HG03139 (cell line): ENCODE measurements around the gene THAP3.
A peak's percentile ranks its signal among the peaks of the same experiment; 100 is the strongest.
"Not testable (repeated sequence)": the region's sequence is repeated elsewhere in the genome, so short reads cannot be mapped to it uniquely, and the experiment has no call there.

ENCODE experiments used
- ATAC-seq: cut with Tn5 transposase; IDR thresholded peaks from one replicate; pipeline ENCODE4 v1.9.1; 2021; ENCODE audit not compliant: unreplicated experiment

Gene THAP3

DNA sequence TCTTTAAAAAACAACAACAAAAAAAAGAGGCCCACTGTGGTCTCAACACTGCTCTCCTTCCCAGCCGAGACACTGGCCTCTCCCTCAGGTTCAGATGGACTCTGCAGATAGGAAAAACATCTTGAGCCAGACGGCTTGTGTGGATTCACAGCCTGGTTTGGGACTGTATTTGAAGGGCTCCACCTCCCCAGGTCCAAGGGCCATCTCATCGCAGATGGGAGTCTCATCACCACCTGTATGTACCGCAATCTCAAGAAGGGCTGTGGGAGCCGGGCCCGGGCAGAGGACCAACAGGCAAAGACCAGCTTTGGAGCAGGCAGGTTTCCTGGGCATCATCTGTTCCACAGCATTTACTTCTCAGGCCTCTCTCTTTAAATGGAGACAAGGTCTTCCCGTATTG, 34.6 kb upstream of the THAP3 start:
- no peak for ATAC-seq

DNA sequence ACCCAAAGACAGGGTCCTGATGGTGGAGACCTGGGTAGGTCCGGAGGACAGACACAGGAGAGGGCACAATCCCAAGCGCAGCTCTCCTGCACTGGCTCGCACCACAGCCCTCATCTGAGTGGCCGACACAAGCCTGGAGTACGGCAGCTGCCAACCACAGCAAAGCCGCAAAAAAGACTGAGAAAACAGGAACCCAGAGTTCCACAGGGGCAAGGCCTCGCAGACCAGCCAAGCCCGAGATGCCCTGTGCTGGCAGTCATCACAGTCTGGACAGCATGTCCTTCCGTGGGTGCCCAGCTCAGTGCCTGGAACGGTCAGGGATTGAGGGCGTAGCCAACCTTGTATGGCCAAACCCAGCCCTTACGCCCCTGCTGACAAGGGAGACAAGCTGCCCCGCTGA, 33.4 kb upstream of the THAP3 start:
- ATAC-seq, result no peak

DNA sequence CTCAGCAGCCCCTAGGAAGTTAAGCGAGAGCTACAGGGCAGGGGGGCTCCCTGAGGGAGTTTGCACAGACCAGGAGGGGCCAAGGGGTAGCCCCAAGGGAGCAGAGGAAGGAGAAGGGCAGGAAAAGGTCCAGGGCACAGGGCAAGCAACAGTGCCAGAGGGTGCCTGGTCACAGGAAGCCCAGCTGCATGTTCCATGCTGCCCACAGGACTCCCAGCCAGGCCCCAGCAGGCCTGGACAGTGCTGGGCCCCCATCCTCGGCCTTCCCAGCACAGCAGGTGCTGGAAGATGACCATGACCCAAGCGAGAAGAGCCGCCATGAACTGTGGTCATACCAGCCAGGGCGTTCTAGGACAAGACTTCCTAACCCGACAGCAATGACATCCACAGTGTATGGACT, 33.0 kb upstream of the THAP3 start:
- no peak for ATAC-seq

DNA sequence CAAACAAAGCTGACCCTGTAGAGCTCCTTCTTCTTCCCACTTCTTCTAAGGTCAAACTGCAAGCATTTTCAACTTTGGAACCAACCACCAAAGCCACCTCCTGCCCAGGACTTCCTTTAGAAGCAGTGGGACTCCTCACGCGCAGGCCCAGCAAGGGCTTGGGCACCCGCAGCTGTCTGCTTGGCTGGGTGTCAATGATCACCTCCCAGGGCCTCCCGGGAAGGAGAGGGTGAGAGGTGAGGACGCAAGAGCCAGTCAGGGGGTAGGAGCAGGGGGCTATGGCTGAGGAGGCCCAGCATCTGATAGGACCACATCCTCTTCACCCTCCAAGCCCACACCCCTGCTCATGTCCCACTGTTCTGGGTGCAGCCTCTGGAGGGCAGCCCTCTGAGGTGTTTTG, 32.2 kb upstream of the THAP3 start:
- no peak for ATAC-seq

DNA sequence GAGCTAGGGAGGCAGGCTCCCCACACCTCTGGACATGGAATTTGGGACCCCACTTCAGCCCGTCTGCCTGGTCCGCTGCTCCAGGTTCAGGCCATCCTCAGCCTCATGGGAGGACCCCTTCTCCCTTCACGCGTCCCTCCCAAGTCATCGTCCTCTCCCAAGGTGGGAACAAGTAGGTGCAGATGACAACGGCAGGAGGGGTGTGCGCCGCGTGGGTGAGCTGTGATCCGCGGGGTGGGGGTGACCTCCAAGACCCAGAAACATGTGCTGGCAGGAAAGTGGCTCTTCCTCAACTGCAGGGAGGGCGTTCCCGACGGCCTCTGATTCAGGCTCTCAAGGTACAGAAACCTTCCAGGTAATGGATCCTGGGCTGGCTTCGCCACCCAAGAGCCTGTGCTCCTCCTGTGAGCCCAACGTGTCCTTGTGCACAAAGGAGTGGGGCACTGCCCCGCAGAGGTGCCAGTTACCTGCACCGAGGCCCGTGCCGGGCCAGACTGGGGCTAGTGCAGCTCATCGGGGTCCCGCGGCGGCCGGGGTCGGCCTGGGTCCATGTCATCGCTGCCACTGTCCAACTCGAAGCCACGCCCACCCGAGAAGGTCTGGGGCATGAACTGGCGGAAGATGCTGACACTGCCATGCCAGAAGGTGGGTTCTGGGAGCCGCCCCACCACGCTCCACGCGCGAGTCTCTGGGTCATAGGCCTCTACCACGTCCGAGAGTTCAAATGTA, 31.6 kb upstream of the THAP3 start:
- ATAC-seq, result no peak

DNA sequence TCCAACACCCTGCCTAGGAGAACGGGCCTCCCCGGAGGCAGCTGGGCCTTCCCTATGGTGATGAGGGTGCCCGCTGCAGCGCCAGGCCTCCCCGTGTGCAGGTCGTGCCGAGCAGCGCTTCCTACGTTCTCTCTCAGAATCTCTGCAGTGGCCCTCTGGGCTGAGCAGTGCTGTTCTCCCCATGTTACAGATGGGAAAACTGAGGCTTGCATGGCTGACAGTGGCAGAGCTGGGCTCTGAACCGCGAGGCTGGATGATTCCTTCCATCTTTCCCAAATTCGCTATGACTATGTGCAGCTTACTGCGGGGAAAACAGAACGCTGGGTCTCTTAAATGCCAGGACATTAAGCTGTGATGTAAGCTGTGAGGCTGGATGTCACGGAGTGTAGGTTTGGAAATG, 30.9 kb upstream of the THAP3 start:
- ATAC-seq, result no peak

DNA sequence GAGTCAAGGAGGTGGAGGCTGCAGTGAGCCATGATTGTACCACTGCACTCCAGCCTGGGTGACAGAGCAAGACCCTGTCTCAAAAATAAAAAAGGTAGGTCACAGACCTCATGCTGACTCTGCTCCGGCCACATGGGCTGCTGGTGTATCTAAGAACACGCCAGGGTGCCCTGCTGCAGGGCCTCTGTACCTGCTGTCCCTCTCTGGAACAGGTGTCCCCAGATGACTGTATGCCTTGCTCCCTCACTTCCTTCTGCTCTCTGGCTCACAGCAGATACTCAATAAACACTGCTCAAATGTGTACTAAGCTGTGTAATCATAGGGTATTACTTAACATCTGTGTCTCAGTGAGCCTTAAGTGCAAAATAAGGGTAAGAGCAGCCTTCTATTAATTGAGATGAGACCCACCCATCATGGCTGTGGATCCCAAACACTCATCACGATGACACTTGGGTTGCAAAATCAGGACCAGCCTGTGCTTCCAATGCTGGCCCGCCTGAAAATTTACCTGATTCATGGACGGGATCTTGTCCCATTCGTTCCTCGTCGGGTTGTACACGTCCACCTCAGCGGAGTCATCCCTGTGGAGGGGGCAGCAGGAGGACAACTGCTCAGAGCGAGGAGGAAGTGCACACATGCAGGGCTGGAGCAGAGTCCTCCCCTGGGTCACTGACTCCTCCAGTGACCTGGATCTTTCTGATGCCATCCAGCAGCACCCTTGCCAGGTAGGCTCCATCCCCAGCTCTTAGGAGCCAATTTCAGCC, 29.5 kb upstream of the THAP3 start:
- ATAC-seq, result no peak

DNA sequence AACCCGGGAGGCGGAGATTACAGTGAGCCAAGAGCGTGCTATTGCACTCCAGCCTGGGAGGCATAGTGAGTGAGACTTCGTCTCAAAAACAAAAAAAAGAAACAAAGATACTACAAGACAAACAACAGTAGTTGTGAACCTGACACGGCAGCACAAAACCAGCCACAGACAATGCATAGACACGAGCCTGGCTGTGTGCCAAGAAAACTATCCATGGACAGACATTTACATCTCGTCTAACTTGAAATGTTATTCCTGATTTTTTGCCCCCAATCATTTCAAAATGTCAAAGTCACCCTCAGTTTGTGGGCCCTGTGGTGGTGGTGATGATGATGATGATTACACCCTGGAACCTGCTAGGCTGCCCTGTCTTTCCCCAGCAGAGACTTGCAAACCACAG, 28.3 kb upstream of the THAP3 start:
- ATAC-seq, result no peak

DNA sequence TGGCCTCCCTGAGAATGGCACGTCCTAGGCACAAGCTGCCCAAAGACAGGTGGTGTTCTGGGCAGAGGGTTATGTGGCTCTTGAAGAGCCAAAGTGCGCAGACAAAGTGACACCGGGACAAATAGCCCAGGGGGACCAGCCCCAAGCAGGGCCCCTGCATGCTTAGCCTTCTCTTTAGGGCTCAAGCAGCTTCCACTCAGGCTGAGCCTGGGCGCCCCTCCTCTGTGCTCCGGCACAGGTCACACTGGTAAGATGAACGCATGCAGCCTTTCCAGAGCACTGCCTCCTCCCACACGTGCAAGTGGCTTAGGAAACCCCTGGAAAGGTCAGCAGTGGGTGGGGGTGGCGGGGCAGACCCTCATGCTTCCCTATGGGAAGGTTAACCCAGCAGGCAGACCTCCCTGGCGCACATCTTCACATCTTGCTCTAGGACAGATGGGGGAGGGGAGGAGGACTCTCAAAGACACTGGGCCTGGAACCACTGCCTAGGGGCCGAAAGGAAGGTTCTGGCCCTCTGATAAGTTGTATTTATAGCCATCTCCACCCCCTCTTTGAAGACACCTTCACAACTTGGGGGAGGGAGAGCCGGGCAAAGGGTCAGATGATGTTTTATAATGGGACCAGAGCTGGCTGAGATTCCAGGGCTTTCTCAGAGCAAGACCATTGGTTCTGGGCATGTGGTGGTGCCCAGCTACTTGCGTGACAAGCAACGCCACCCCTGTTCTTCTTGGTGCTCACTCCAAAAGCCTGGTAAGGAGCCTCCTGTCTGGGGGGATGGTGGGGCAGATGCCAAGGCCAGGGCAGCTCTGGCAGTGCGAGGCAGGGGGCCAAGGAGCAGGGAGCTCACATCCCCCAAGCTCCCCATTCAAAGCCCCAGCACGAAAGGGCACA, 27.5 kb upstream of the THAP3 start:
- ATAC-seq, result no peak

DNA sequence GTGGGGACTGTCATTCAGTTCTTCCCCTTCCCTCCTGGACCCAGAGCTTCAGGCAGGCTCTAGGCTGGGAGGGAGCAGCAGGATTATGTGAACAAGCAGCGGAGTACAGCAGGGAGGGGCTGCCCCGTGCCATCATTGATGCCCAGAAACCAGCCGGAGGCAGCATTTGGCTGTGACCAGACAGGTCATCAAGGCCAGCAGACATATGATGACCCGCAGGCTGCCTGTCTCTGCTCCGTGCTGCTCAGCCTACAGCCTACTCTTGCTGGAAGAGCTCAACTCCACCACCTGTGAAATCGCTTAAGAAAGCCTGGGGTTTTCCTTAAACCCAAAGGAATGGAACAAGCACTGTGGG, 26.9 kb upstream of the THAP3 start:
- ATAC-seq, result no peak

DNA sequence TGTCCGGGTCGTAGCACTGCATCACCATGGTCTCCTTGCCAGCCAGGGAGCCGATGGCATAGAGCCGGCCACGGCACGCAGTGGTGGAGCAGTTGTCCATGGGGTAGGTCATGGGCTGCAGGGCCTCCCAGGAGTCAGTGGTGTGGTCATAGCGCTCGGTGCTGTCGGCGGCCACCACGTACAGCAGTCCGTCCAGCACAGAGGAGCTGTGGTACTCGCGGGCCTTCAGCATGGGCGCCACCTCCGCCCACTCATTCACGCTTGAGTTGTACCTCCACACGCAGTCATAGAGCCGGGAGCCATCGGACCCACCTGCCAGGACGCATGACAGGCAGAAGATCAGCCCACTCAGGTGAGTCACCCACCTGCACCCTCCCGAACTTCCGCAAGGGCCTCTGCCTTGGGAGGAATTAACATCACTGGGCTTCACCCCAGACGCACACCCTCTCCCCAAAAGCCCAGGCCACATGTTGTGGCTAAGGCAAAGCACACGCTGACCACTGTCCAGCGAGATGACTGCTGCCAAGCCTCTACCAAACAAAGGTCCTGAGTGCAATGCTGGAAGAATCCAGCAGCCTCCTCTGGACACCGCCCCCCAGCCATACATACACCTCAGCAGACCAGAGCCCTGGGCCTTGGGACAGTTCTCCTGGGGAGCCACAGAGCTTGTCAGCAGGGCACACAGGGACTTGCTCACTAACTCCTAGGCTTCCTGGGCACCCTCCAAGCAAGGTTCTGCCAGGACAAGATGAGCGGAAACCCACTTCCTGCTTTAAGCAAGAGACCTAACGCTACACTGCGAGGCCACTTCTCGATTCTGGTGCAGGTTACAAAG, 25.3 kb upstream of the THAP3 start:
- no peak for ATAC-seq

DNA sequence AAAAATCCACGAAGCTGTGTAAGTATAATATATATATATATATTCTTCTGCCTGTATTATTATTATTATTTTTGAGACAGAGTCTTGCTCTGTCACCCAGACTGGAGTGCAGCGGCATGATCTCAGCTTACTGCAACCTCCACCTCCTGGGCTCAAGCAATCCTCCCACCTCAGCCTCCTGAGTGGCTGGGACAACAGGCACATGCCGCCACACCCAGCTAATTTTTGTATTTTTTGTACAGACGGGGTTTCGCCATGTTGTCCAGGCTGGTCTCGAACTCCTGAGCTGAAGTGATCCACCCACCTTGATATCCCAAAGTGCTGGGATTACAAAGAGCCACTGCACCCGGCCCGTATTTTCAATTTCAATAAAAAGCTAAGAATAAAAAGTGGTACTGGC, 24.7 kb upstream of the THAP3 start:
- not testable (repeated sequence) for ATAC-seq

DNA sequence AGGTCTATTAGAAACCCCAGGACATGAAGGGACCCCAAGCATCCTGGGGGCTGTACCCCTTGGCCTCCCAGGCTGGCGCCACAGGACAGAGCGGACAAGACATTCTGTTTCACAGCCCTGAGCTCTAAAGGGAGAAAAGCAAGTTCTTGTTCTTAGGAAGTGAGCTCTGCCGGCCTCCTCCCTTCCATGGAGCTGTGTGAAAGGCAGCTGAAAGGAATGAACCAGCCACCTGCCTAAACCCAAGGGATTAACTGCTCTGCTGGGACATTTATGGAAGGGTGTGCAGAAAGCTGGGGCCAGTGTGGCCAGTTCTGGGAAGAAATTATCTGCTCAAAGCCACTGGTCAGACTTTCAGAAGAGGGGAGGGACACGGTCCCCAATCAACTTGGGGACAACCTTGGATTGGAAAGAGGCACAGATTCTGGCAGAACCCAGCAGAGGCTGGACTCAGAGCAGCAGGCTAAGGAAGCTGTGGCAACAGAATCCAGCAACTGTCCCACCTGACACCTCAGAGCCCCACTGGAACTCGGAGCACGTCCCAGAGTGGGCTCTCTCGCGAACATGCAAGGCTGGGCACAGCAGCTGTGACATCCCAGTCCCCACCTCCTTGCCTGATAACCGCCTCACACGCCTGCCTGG, 24.1 kb upstream of the THAP3 start:
- peak; percentile 5 for ATAC-seq

DNA sequence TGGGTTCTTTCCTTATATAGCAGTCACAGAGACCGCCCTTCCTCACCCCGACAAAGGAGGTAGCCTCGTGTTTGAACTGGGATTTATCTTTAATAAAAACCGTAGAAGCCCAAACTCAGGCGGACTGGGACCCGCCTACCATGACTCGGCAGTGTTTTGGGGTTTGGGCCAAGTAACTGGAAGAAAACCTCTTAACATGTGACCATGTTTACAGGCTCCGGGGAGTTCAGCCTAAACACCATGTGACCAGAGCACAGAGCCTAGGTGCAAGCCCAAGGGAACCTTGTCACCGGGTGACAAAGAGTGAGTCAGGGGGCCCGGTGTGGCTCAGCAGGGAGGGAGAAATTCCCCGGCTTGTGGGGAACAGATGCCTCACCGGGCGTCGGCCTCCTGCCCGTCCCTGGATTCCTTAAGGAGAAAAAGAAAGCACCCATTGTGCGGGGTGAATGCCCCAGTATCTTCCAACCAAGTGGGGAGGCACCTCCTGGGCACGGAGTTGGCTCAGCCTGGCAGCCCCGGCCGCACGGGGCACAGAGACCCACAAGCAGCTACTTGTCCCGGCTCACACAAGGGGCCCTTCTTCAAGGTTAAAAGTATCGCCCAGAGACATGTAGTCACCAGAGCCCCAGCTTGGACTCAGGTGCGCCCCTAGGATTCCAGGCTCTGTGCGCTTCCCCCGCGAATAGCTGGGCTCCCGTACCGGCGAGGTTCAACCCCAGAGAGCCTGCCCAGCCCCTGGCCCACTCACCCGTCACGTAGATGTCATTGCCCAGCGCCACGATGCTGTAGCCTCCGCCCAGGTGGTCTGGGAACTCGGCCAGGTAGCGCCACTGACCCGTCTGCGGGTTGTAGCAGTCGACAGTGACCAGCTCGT, 23.4 kb upstream of the THAP3 start:
- ATAC-seq, result peak; percentile 27

DNA sequence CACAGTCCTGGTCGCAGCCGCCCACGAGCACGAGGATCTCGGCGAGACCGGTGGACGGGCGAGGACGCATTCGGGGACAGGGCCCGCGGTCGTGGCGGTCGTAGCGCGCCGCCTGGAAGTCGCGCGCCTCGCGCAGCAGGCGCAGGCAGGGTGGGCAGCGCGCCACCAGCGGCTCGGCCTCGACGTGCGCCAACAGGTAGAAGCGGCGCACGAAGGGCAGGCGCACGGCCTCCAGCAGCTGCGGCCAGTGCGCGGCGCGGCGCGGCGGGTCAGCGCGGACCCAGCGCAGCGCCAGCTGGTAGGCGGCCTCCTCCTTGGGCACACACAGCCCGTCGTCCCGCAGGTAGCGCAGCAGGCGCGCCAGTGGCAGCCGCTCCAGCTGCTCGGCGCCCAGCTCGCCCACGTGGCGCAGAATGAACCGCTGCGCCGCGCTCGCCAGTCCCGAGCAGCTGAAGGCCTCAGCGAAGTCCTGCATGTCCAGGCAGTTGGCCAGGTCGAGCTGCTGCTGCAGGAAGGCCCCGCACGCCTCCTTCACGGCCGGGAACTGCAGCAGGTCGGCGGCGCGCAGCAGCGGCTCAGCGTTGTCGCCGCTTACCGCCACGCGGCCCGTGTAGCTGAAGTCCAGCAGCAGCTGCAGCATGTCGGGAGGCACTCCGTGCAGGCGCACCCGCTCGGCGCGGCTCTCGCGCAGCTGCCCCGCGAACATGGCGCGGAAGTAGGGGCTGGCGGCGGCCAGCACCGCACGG, 22.6 kb upstream of the THAP3 start:
- peak; percentile 7 for ATAC-seq

DNA sequence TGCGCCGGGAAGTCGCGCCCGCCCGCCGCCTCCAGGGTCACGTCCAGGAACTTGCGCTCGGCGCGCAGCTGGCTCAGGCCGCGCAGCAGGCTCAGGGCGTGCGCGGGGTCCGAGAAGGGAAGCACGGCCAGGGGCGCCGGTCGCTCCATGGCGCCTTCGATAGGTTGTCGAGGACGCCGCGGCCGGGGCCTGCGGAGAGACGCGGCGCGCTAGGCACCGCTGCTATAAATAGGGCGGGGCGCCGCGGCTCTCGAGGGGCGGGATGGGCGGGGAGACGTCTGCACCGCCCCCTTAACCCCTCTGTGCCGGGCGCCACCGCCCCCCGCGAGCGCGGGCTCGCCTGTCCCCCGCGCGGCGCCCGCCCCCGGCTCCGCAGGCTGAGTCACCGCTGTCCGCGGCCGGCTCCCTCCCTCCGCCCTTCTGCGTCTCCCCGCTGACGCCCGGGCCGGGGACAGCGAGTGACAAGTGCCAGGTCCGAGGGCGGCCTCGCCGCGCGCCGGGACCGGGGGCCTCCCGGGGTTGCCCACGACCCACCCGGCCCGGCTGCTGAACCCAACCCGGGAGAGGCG, 21.9 kb upstream of the THAP3 start, which contains the start of gene KLHL21:
TSS of gene KLHL21 (minus strand) at position 201 of the 569 bp plus-strand sequence. CDS start at position 149, 52 bp downstream.
- peak; percentile 45 for ATAC-seq

DNA sequence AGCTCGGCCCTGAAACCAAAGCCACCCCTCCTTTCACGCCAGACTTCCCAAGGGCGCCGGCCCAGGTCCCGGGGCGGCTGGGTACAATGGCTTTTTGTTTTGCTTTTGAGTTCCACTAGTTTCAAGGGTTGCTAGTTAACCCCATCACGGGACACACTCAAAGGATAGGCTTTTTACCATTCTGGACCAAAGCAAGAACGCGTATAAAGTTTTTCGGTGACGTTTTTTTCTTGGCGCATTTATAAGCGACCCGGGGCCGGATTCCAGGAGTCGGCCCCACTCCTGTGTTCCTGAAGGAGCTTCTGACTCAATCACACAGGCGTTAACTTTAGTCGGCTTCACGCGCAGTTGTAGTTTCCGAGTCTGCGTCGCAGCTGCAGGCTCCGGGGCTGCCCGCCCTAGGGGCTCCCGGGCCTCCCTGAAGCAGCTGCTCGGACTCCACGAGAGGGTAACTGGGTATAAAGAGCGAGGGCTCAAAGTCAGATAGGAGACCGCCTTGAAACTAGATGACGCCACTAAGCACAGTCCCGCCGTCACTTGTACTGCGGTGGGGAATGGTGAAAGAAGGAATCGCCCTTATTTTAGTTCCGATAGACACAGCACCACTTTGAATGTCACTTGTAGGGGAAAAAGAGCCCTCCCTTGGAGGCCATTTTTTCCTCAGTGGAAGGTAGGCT, 21.3 kb upstream of the THAP3 start:
- no peak for ATAC-seq
